GM20000 (cell line): ENCODE measurements around the gene MYO3A.
"Not testable (repeated sequence)": the region's sequence is repeated elsewhere in the genome, so short reads cannot be mapped to it uniquely, and the experiment has no call there.

Source experiments
- DNase-seq: peaks from one replicate; pipeline ENCODE4 v3.0.0; 2012; ENCODE audit warnings: low spot score
- CTCF ChIP-seq: IDR thresholded peaks from 2 replicates; pipeline ENCODE4 v1.5.1; 2012; ENCODE audit warnings: mild to moderate bottlenecking, control low read depth; ENCODE audit errors: extremely low read depth, missing control alignments

The MYO3A gene

GRCh38 chr10:26044141-26044749 lies 110.2 kb downstream of the MYO3A start:
- TF ChIP-seq CTCF: no peak
- no peak for DNase-seq

GRCh38 chr10:26046073-26046700 lies 112.2 kb downstream of the MYO3A start:
- DNase-seq: no peak
- no peak for TF ChIP-seq CTCF

- no peak for DNase-seq
- no peak for TF ChIP-seq CTCF
Observed at GRCh38 chr10:26048756-26049155, 114.7 kb downstream of the MYO3A start.

GRCh38 chr10:26052326-26052725 lies 118.3 kb downstream of the MYO3A start:
- no peak for TF ChIP-seq CTCF
- DNase-seq: no peak

GRCh38 chr10:26057466-26057865 lies 123.4 kb downstream of the MYO3A start:
- no peak for DNase-seq
- no peak for TF ChIP-seq CTCF

GRCh38 chr10:26064106-26064505 lies 130.1 kb downstream of the MYO3A start:
- TF ChIP-seq CTCF: no peak
- no peak for DNase-seq

GRCh38 chr10:26067680-26068079 lies 133.7 kb downstream of the MYO3A start:
- TF ChIP-seq CTCF: no peak
- DNase-seq: no peak

GRCh38 chr10:26080971-26081370 lies 146.9 kb downstream of the MYO3A start:
- DNase-seq: not testable (repeated sequence)
